Activated T-cell treated with anti-CD3 and anti-CD28 coated beads for 1 hour (primary cell): ENCODE results near the gene RRAGC.

ENCODE experiments used
- DNase-seq: peaks from one replicate; pipeline ENCODE4 v3.0.0-alpha.2; 2020; ENCODE audit warnings: low read depth

The RRAGC gene

GRCh38 chr1:38859561-38860453, at the start of gene RRAGC:
TSS of gene RRAGC (minus strand) at chr1:38859772. CDS start at chr1:38859646, 126 bp downstream.
- peak; percentile 97 for DNase-seq

- no peak for DNase-seq
Observed at GRCh38 chr1:38908821-38909220, 49.2 kb upstream of the RRAGC start.

- no peak for DNase-seq
Observed at GRCh38 chr1:38905985-38906384, 46.4 kb upstream of the RRAGC start.

GRCh38 chr1:38899560-38899959, 40.0 kb upstream of the RRAGC start:
- DNase-seq = no peak

- no peak for DNase-seq
Observed at GRCh38 chr1:38898653-38899230, 39.2 kb upstream of the RRAGC start.

GRCh38 chr1:38896169-38896568, 36.6 kb upstream of the RRAGC start:
- DNase-seq = no peak

- no peak for DNase-seq
Observed at GRCh38 chr1:38892976-38893375, 33.4 kb upstream of the RRAGC start.

GRCh38 chr1:38891753-38892152, 32.2 kb upstream of the RRAGC start:
- DNase-seq = no peak

- DNase-seq = no peak
Observed at GRCh38 chr1:38889589-38889988, 30.0 kb upstream of the RRAGC start.

- no peak for DNase-seq
Observed at GRCh38 chr1:38888423-38889333, 29.1 kb upstream of the RRAGC start.

- no peak for DNase-seq
Observed at GRCh38 chr1:38885092-38885491, 25.5 kb upstream of the RRAGC start.

- no peak for DNase-seq
Observed at GRCh38 chr1:38881487-38881886, 21.9 kb upstream of the RRAGC start, which contains the start of gene GJA9. TSS of gene GJA9 (minus strand) at chr1:38881587. CDS start at chr1:38876098, 5,489 bp downstream.

GRCh38 chr1:38875811-38876210, 16.2 kb upstream of the RRAGC start:
- no peak for DNase-seq

- DNase-seq = peak; percentile 93
Observed at GRCh38 chr1:38873027-38873969, 13.7 kb upstream of the RRAGC start, which contains the start of gene MYCBP. TSS of gene MYCBP (minus strand) at chr1:38873348. CDS start at chr1:38873305, 43 bp downstream.

- DNase-seq = peak; percentile 16
Observed at GRCh38 chr1:38872401-38873026, 12.9 kb upstream of the RRAGC start.

- DNase-seq = no peak
Observed at GRCh38 chr1:38870996-38871395, 11.4 kb upstream of the RRAGC start.

- DNase-seq = no peak
Observed at GRCh38 chr1:38867208-38867607, 7.6 kb upstream of the RRAGC start.

- no peak for DNase-seq
Observed at GRCh38 chr1:38865112-38865715, 5.6 kb upstream of the RRAGC start.

GRCh38 chr1:38860454-38860795, 853 bp upstream of the RRAGC start:
- no peak for DNase-seq

- peak; percentile 27 for DNase-seq
Observed at GRCh38 chr1:38858833-38859560, 575 bp downstream of the RRAGC start.
